GM12878 (cell line): ENCODE results near the gene SPIRE1. TPM values are rescaled to one million over a fixed set of nuclear protein-coding genes. Genes with fewer than 3 reads are reported as not detected.

Experiments used
- ATAC-seq: fragments of 200-7000 bp; cut with Tn5 transposase; 3 replicates; pipeline ENCODE4 v1.9.1; 2020; ENCODE audit warnings: mild to moderate bottlenecking, moderate library complexity
- BruUV-seq: library from RNA; stranded (reverse); fragments of 400-500 nt; replicated peaks from 2 replicates; lab custom pipeline; 2021; lab: Mats Ljungman, UMichigan
- CTCF ChIA-PET: fragments of 300-600 bp; sonication (Branson Sonifier 250); formaldehyde crosslinking; extraction: SDS; loops from one replicate; lab custom pipeline; 2021; ENCODE audit warnings: inconsistent platforms; lab: Yijun Ruan, JAX
- POLR2A ChIA-PET: fragments of 350-600 bp; formaldehyde crosslinking; extraction: SDS; loops from one replicate; lab custom pipeline; 2021; ENCODE audit warnings: inconsistent platforms; lab: Charles Lee
- RAD21 ChIA-PET: fragments of 300-600 bp; sonication (Branson Sonifier 250); formaldehyde crosslinking; loops from one replicate; lab custom pipeline; 2023; ENCODE audit warnings: antibody characterized with exemption; ENCODE audit not compliant: unreplicated experiment; lab: Charles Lee
- SMC1A ChIA-PET: fragments of 300-600 bp; sonication (Branson Sonifier 250); formaldehyde crosslinking; loops from one replicate; lab custom pipeline; 2023; ENCODE audit not compliant: unreplicated experiment, uncharacterized antibody; lab: Charles Lee
- DNase-seq: peaks from one replicate; pipeline ENCODE4 v3.0.0-alpha.2; 2011; ENCODE audit warnings: low read depth, low spot score
- FAIRE-seq: peaks from 3 replicates; lab custom pipeline; 2011; peaks lifted over from hg19 to GRCh38; lab: Jason Lieb, UNC
- H2AFZ ChIP-seq: 2 replicates; pipeline ENCODE4 v1.6.0; 2011; ENCODE audit warnings: low read depth, low read length, control low read depth; ENCODE audit not compliant: control insufficient read depth
- H3K27ac ChIP-seq: 2 replicates; pipeline ENCODE4 v1.5.1; 2011; ENCODE audit warnings: control low read depth; ENCODE audit not compliant: control insufficient read depth, insufficient read depth
- H3K27me3 ChIP-seq, 2 experiments: replicated peaks in 1 of 2; 2 replicates each; pipeline versions ENCODE4 v1.6.0 to v1.6.1; 2011; ENCODE audit warnings: low read length in 1 of 2; ENCODE audit not compliant: control insufficient read depth in 2 of 2, insufficient read depth in 2 of 2
- H3K36me3 ChIP-seq, 2 experiments: 2 replicates each; pipeline ENCODE4 v1.5.1; 2011; ENCODE audit warnings: low read length in 1 of 2; ENCODE audit not compliant: control insufficient read depth in 2 of 2, insufficient read depth in 2 of 2
- H3K4me1 ChIP-seq: 2 replicates; pipeline ENCODE4 v1.6.1; 2011; ENCODE audit warnings: mild to moderate bottlenecking, low read length, moderate library complexity, mixed read lengths; ENCODE audit not compliant: control insufficient read depth, insufficient read depth
- H3K4me2 ChIP-seq: 2 replicates; pipeline ENCODE4 v1.6.0; 2011; ENCODE audit warnings: control low read depth; ENCODE audit not compliant: control insufficient read depth, insufficient read depth
- H3K4me3 ChIP-seq: fragments of 200-600 bp; sonication (generic); 2 replicates; pipeline ENCODE4 v1.5.1; 2016
- H3K79me2 ChIP-seq: 2 replicates; pipeline ENCODE4 v1.6.0; 2011; ENCODE audit warnings: low read length; ENCODE audit not compliant: control insufficient read depth, insufficient read depth
- H3K9ac ChIP-seq: 2 replicates; pipeline ENCODE4 v1.8.0; 2011; ENCODE audit warnings: low read length, control low read depth, mixed read lengths; ENCODE audit not compliant: control insufficient read depth, insufficient read depth
- H3K9me3 ChIP-seq: replicated peaks from 3 replicates; pipeline ENCODE4 v1.5.1; 2011; ENCODE audit warnings: mild to moderate bottlenecking, low read length; ENCODE audit not compliant: control insufficient read depth, insufficient read depth
- H4K20me1 ChIP-seq: 2 replicates; pipeline ENCODE4 v1.6.0; 2011; ENCODE audit not compliant: control insufficient read depth, insufficient read depth
- CHD1 ChIP-seq: IDR thresholded peaks from 2 replicates; pipeline ENCODE4 v1.6.1; 2012; ENCODE audit warnings: low read depth, low read length, improper control_type of control experiment
- ESRRA ChIP-seq: IDR thresholded peaks from 2 replicates; pipeline ENCODE4 v1.6.1; 2012; ENCODE audit warnings: mild to moderate bottlenecking, low read length, improper control_type of control experiment
- MEF2B ChIP-seq: fragments of 450-650 bp; IDR thresholded peaks from 2 replicates; pipeline ENCODE4 v1.6.1; 2018; ENCODE audit warnings: mild to moderate bottlenecking, moderate library complexity; ENCODE audit not compliant: partially characterized antibody, poor library complexity, severe bottlenecking
- NBN ChIP-seq: fragments of 450-650 bp; IDR thresholded peaks from 2 replicates; pipeline ENCODE4 v1.6.1; 2016
- NR2C2 ChIP-seq: IDR thresholded peaks from 2 replicates; pipeline ENCODE4 v1.6.1; 2011; ENCODE audit warnings: borderline replicate concordance, low read depth; ENCODE audit not compliant: control insufficient read depth, insufficient read length
- RAD21 ChIP-seq: IDR thresholded peaks from 2 replicates; pipeline ENCODE4 v1.6.1; 2011; ENCODE audit warnings: mild to moderate bottlenecking, low read depth, low read length, moderate library complexity; ENCODE audit not compliant: insufficient read depth
- WGBS: methylation state at CpG from one replicate; pipeline ENCODE4 v1.1.6; 2016; ENCODE audit warnings: low lambda C conversion rate; ENCODE audit not compliant: insufficient replicate concordance, insufficient coverage; ENCODE audit errors: missing lambda C conversion rate; 5-methylcytosine and 5-hydroxymethylcytosine counted together
- in situ Hi-C: fragments of 300-500 bp; cut with MboI; formaldehyde crosslinking; loops from 9 replicates; pipeline ENCODE4 v1.14.3; 2018; ENCODE audit warnings: mixed read lengths
- intact Hi-C: fragments of 100-400 bp; cut with micrococcal nuclease; formaldehyde crosslinking; loops from one replicate; pipeline ENCODE4 v1.14.2; 2022; ENCODE audit not compliant: unreplicated experiment
- polyA plus RNA-seq, 11 experiments: library from polyadenylated mRNA; depleted of rRNA in 4 of 11; unstranded in 6 of 11; stranded (reverse) in 5 of 11; fragments of >200 nt; fragmentation: Nextera tagmentation in 4 of 11; fragmentation: Illumina TruSeq in 1 of 11; extraction: Ambion mirVana in 4 of 11; extraction: Trizol in 1 of 11; gene quantifications; 1 replicate in 1 of 11; 2 replicates in 10 of 11; pipeline versions ENCODE4 v1.2.1 to v1.2.3, GENCODE V29; 2011 to 2016; ENCODE audit warnings: inconsistent platforms in 2 of 11, missing spikeins in 2 of 11, low read depth in 1 of 11
- total RNA-seq, 4 experiments: library from RNA; depleted of rRNA in 3 of 4; stranded (reverse); fragments of >200 nt in 3 of 4; fragmentation: Illumina TruSeq in 1 of 4; extraction: Trizol in 1 of 4; gene quantifications; 2 replicates each; pipeline versions ENCODE4 v1.2.1 to v1.2.3, GENCODE V29; 2013 to 2021
- TF ChIP-seq, protein P1 (sequence below): fragments of 150-350 bp; IDR thresholded peaks from 2 replicates; pipeline ENCODE4 v1.6.1; 2014; ENCODE audit warnings: mild to moderate bottlenecking, low read depth, low read length
- TF ChIP-seq, protein P2 (sequence below): IDR thresholded peaks from 2 replicates; pipeline ENCODE4 v1.6.1; 2011; ENCODE audit warnings: low read depth, mild to moderate bottlenecking, low read length, moderate library complexity, borderline replicate concordance; ENCODE audit errors: extremely low read depth
- TF ChIP-seq, protein P3 (sequence below): fragments of 450-650 bp; IDR thresholded peaks from 2 replicates; pipeline ENCODE4 v1.6.1; 2018; ENCODE audit warnings: borderline replicate concordance, mild to moderate bottlenecking; ENCODE audit not compliant: partially characterized antibody
- TF ChIP-seq, protein P4 (sequence below): IDR thresholded peaks from 2 replicates; pipeline ENCODE4 v1.6.1; 2012; ENCODE audit warnings: low read depth, low read length, improper control_type of control experiment

SPIRE1 gene
- total and polyA plus RNA-seq, 10 of the 15 experiments (the other 5 are each of a cell fraction or from before 2014, with no cell fraction given): 0.18 to 9.2 (median 4.3) TPM

DNA sequence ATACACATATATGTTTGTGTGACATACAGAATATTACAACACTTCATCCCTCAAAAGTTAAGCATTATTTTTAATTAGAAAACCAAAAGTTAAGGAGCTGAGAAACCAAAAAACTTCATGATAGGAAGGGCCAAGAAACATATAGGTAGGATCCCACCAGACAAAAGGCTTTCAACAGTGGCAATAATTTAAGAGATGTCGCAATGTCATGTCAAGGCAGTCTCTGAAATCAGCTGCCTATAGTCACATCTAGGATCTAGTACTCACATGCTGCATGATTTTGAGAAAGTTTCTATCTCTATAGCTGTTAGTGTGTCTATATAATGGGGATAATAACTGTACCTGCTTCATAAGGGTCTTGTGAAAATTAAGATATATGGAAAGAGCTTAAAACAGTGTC is 72.7 kb downstream of the SPIRE1 start (continued):
- TF ChIP-seq, protein P1, sequence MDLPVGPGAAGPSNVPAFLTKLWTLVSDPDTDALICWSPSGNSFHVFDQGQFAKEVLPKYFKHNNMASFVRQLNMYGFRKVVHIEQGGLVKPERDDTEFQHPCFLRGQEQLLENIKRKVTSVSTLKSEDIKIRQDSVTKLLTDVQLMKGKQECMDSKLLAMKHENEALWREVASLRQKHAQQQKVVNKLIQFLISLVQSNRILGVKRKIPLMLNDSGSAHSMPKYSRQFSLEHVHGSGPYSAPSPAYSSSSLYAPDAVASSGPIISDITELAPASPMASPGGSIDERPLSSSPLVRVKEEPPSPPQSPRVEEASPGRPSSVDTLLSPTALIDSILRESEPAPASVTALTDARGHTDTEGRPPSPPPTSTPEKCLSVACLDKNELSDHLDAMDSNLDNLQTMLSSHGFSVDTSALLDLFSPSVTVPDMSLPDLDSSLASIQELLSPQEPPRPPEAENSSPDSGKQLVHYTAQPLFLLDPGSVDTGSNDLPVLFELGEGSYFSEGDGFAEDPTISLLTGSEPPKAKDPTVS: no peak
- TF ChIP-seq RAD21 (no peak), NBN (no peak), NR2C2 (no peak), CHD1 (no peak), MEF2B (no peak)
- TF ChIP-seq, protein P2, sequence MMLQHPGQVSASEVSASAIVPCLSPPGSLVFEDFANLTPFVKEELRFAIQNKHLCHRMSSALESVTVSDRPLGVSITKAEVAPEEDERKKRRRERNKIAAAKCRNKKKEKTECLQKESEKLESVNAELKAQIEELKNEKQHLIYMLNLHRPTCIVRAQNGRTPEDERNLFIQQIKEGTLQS: no peak
- TF ChIP-seq, all 136 proteins: peak for 0

DNA sequence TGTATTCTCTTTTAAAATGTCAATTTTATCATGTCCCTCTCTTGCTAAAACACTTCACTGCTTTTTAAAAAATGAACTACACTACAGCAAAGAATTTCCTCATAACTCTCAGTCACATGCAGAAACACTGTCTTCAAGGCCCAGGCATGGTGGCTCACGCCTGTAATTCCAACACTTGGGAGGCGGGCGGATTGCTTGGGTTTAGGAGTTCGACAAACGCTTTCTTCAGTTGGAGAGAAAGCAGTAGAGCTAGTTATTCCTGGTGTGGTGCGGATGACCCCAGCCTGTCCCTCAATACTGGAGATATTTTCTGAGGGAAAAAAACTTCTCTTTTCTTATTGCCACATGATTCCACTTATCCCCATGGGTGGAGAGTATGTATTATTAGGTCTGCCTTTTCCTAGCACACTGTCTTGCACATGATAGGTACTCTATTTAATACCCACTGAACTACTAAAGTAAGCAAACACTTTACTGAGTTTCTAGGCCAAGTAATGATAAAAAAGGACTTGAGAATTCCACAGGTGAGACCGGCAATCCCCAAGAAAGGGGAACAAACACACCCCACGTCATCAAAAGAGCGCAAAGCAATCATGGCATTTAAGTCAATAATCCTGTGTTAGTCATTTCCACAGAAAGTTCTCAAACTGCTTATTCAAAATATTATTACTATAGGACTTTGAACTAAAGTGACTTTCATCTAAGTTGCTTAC is 77.1 kb downstream of the SPIRE1 start:
- Histone ChIP-seq H2AFZ (no peak overlapping the region), H3K36me3 (no peaks in the 10 kb centered on the region), H3K4me1 (no peaks in the 10 kb centered on the region; the same call in 1 of the 2 replicates), H3K4me3 (no peak overlapping the region), H3K4me2 (no peak overlapping the region), H3K27me3 (no peaks in the 10 kb centered on the region), H4K20me1 (no peaks in the 10 kb centered on the region), H3K27ac (no peak overlapping the region), H3K79me2 (no peaks in the 10 kb centered on the region), H3K9ac (no peak overlapping the region), H3K9me3 (no peaks in the 10 kb centered on the region)
- DNase-seq: no peak
- no TSS peak for BruUV-seq
- SMC1A ChIA-PET: no interaction called here
- no peak for ATAC-seq
- POLR2A ChIA-PET: no interaction called here
- 88% methylated on average over 9 of the region's 9 CpGs for WGBS
- CTCF ChIA-PET: interaction anchor here (0.5 kb wide), 1 partner anchor 196 kb away, joined by 3 read pairs; no protein-coding TSS in a partner anchor
- in situ Hi-C loops: no loop called here
- RAD21 ChIA-PET: no interaction called here
- intact Hi-C loops: no loop called here
- no peak for FAIRE-seq
- TF ChIP-seq ESRRA: no peak
- TF ChIP-seq, protein P3, sequence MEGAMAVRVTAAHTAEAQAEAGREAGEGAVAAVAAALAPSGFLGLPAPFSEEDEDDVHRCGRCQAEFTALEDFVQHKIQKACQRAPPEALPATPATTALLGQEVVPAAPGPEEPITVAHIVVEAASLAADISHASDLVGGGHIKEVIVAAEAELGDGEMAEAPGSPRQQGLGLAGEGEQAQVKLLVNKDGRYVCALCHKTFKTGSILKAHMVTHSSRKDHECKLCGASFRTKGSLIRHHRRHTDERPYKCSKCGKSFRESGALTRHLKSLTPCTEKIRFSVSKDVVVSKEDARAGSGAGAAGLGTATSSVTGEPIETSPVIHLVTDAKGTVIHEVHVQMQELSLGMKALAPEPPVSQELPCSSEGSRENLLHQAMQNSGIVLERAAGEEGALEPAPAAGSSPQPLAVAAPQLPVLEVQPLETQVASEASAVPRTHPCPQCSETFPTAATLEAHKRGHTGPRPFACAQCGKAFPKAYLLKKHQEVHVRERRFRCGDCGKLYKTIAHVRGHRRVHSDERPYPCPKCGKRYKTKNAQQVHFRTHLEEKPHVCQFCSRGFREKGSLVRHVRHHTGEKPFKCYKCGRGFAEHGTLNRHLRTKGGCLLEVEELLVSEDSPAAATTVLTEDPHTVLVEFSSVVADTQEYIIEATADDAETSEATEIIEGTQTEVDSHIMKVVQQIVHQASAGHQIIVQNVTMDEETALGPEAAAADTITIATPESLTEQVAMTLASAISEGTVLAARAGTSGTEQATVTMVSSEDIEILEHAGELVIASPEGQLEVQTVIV: no peak
- TF ChIP-seq, protein P4, sequence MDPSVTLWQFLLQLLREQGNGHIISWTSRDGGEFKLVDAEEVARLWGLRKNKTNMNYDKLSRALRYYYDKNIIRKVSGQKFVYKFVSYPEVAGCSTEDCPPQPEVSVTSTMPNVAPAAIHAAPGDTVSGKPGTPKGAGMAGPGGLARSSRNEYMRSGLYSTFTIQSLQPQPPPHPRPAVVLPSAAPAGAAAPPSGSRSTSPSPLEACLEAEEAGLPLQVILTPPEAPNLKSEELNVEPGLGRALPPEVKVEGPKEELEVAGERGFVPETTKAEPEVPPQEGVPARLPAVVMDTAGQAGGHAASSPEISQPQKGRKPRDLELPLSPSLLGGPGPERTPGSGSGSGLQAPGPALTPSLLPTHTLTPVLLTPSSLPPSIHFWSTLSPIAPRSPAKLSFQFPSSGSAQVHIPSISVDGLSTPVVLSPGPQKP: no peak
- TF ChIP-seq, all 136 proteins: peak for 0
